Left forelimb (tissue), 1 donor: ENCODE data around the gene NR2F6.
"Not testable (repeated sequence)": the region's sequence is repeated elsewhere in the genome, so short reads cannot be mapped to it uniquely, and the experiment has no call there.

Experiments
- DNase-seq: peaks from one replicate; pipeline ENCODE4 v3.0.0-alpha.2; 2018; ENCODE audit warnings: low spot score

NR2F6 gene

GRCh38 chr19:17210296-17210695 is 35.4 kb downstream of the NR2F6 start:
- no peak for DNase-seq

GRCh38 chr19:17209126-17210036 is 36.3 kb downstream of the NR2F6 start:
- no peak for DNase-seq

- no peak for DNase-seq
These were observed 38.8 kb downstream of the NR2F6 start for GRCh38 chr19:17206736-17207581.

- DNase-seq: no peak
These were observed 40.2 kb downstream of the NR2F6 start for GRCh38 chr19:17205237-17206140.

- DNase-seq: no peak
These were observed 43.0 kb downstream of the NR2F6 start for GRCh38 chr19:17202713-17203112.

GRCh38 chr19:17202249-17202648 is 43.5 kb downstream of the NR2F6 start:
- no peak for DNase-seq

GRCh38 chr19:17200408-17201079 is 45.2 kb downstream of the NR2F6 start:
- no peak for DNase-seq

GRCh38 chr19:17197666-17198065 is 48.1 kb downstream of the NR2F6 start:
- no peak for DNase-seq

- no peak for DNase-seq
These were observed 49.1 kb downstream of the NR2F6 start for GRCh38 chr19:17196610-17197009.

- no peak for DNase-seq
These were observed 50.6 kb downstream of the NR2F6 start for GRCh38 chr19:17195106-17195505.

- no peak for DNase-seq
These were observed 51.1 kb downstream of the NR2F6 start for GRCh38 chr19:17194608-17195007.

- no peak for DNase-seq
These were observed 53.0 kb downstream of the NR2F6 start for GRCh38 chr19:17192751-17193150.

- not testable (repeated sequence) for DNase-seq
These were observed 54.0 kb downstream of the NR2F6 start for GRCh38 chr19:17191736-17192135.

GRCh38 chr19:17185590-17185989 is 60.1 kb downstream of the NR2F6 start:
- no peak for DNase-seq

- DNase-seq: no peak
These were observed 61.3 kb downstream of the NR2F6 start for GRCh38 chr19:17184371-17184841.

GRCh38 chr19:17183858-17184321 is 61.8 kb downstream of the NR2F6 start:
- DNase-seq: no peak

- DNase-seq: no peak
These were observed 62.4 kb downstream of the NR2F6 start for GRCh38 chr19:17183271-17183761.
